GM23338 (cell line): ENCODE measurements around the gene SLC25A42. TPM values are rescaled to one million over a fixed set of nuclear protein-coding genes. Genes with fewer than 3 reads are reported as not detected.

Experiments
- ATAC-seq: fragments of 200-7000 bp; cut with Tn5 transposase; 3 replicates; pipeline ENCODE4 v1.9.1; 2020
- DNase-seq: peaks from one replicate; pipeline ENCODE4 v3.0.0-alpha.2; 2015; ENCODE audit warnings: low spot score
- H2AFZ ChIP-seq: fragments of 200-600 bp; sonication (generic); 2 replicates; pipeline ENCODE4 v1.8.0; 2016; ENCODE audit warnings: antibody characterized with exemption, mild to moderate bottlenecking, moderate library complexity
- H3F3A ChIP-seq: fragments of 200-600 bp; sonication (generic); replicated peaks from 2 replicates; pipeline ENCODE4 v1.8.0; 2017; ENCODE audit warnings: antibody characterized with exemption, mixed run types, low read depth
- H3K27ac ChIP-seq: fragments of 200-600 bp; sonication (generic); 2 replicates; pipeline ENCODE4 v1.6.1; 2016; ENCODE audit warnings: low read depth
- H3K27me3 ChIP-seq: fragments of 200-600 bp; sonication (generic); 2 replicates; pipeline ENCODE4 v1.8.0; 2016; ENCODE audit warnings: mild to moderate bottlenecking, mixed run types, moderate library complexity; ENCODE audit not compliant: insufficient read depth
- H3K36me3 ChIP-seq: fragments of 200-600 bp; sonication (generic); 2 replicates; pipeline ENCODE4 v1.8.0; 2016; ENCODE audit warnings: mild to moderate bottlenecking; ENCODE audit not compliant: insufficient read depth
- H3K4me1 ChIP-seq: fragments of 200-600 bp; sonication (generic); 2 replicates; pipeline ENCODE4 v1.8.0; 2016; ENCODE audit warnings: mild to moderate bottlenecking, moderate library complexity; ENCODE audit not compliant: insufficient read depth
- H3K4me2 ChIP-seq: fragments of 200-600 bp; sonication (generic); 2 replicates; pipeline ENCODE4 v1.7.1; 2017; ENCODE audit warnings: mixed run types
- H3K4me3 ChIP-seq: fragments of 200-600 bp; sonication (generic); 2 replicates; pipeline ENCODE4 v1.6.1; 2016; ENCODE audit warnings: mixed run types
- H3K79me2 ChIP-seq: fragments of 200-600 bp; sonication (generic); replicated peaks from 2 replicates; pipeline ENCODE4 v1.8.0; 2017; ENCODE audit warnings: mild to moderate bottlenecking; ENCODE audit not compliant: insufficient read depth
- H3K9me2 ChIP-seq: fragments of 200-600 bp; sonication (generic); 2 replicates; pipeline ENCODE4 v1.8.0; 2017; ENCODE audit not compliant: insufficient read depth
- H4K20me1 ChIP-seq: fragments of 200-600 bp; sonication (generic); replicated peaks from 2 replicates; pipeline ENCODE4 v1.8.0; 2017; ENCODE audit warnings: mild to moderate bottlenecking; ENCODE audit not compliant: insufficient read depth
- H3K27ac Mint-ChIP-seq: 2 replicates; pipeline ENCODE4 v1.8.0; 2020; ENCODE audit warnings: inconsistent platforms, mild to moderate bottlenecking, moderate library complexity, mixed read lengths
- H3K27me3 Mint-ChIP-seq: 3 replicates; pipeline ENCODE4 v1.8.0; 2022; ENCODE audit warnings: low read depth, mild to moderate bottlenecking, moderate library complexity, mixed read lengths, inconsistent platforms; ENCODE audit not compliant: insufficient read depth, poor library complexity
- H3K36me3 Mint-ChIP-seq: 3 replicates; pipeline ENCODE4 v1.8.0; 2021; ENCODE audit warnings: low read depth, mild to moderate bottlenecking, inconsistent platforms, moderate library complexity, mixed read lengths
- H3K4me1 Mint-ChIP-seq: 3 replicates; pipeline ENCODE4 v1.8.0; 2020; ENCODE audit warnings: mild to moderate bottlenecking, inconsistent platforms, mixed read lengths
- H3K4me3 Mint-ChIP-seq: 3 replicates; pipeline ENCODE4 v1.8.0; 2021; ENCODE audit warnings: moderate library complexity, mild to moderate bottlenecking, inconsistent platforms, mixed read lengths
- H3K9me3 Mint-ChIP-seq: 3 replicates; pipeline ENCODE4 v1.8.0; 2020; ENCODE audit warnings: moderate library complexity, mild to moderate bottlenecking, inconsistent platforms, mixed read lengths
- CREB1 ChIP-seq: fragments of 250-450 bp; sonication (Bioruptor Pico); IDR thresholded peaks from 2 replicates; pipeline ENCODE4 v1.5.0; 2020; ENCODE audit warnings: low read depth, mild to moderate bottlenecking, moderate library complexity
- CTCF ChIP-seq, 2 experiments: fragments of 200-600 bp in 1 of 2; sonication (generic) in 1 of 2; conservative IDR thresholded peaks; 2 replicates each; pipeline versions ENCODE4 v1.5.1 to v1.6.1; 2016 to 2017; ENCODE audit warnings: antibody characterized with exemption in 2 of 2, low read depth in 2 of 2, mild to moderate bottlenecking in 2 of 2, moderate library complexity in 1 of 2
- JUNB ChIP-seq: IDR thresholded peaks from one replicate; pipeline ENCODE4 v1.6.1; 2016; ENCODE audit warnings: antibody characterized with exemption; ENCODE audit not compliant: unreplicated experiment
- POLR2AphosphoS5 ChIP-seq: IDR thresholded peaks from 2 replicates; pipeline ENCODE4 v1.6.1; 2016; ENCODE audit warnings: antibody characterized with exemption, low read depth
- REST ChIP-seq: IDR thresholded peaks from one replicate; pipeline ENCODE4 v1.6.1; 2018; ENCODE audit warnings: antibody characterized with exemption; ENCODE audit not compliant: unreplicated experiment
- ZNF331 ChIP-seq: fragments of 250-450 bp; sonication (Bioruptor Pico); IDR thresholded peaks from 2 replicates; pipeline ENCODE4 v1.5.0; 2020; ENCODE audit warnings: low read depth, mild to moderate bottlenecking, moderate library complexity
- ZNF462 ChIP-seq: fragments of 250-450 bp; sonication (Bioruptor Pico); IDR thresholded peaks from 2 replicates; pipeline ENCODE4 v1.5.0; 2020; ENCODE audit warnings: mild to moderate bottlenecking, moderate library complexity
- polyA plus RNA-seq: library from polyadenylated mRNA; unstranded; fragments of >200 nt; fragmentation: Nextera tagmentation; extraction: Ambion mirVana; gene quantifications from 2 replicates; pipeline ENCODE4 v1.2.1, GENCODE V29; 2016
- total RNA-seq: library from RNA; depleted of rRNA; stranded (reverse); fragments of >200 nt; shearing (Covaris generic); gene quantifications from 2 replicates; pipeline ENCODE4 v1.2.3, GENCODE V29; 2014

The SLC25A42 gene
- total and polyA plus RNA-seq, 2 experiments from 2014 or later, result 7.3 to 7.6 TPM

GRCh38 chr19:19098703-19099632 is 35.2 kb downstream of the SLC25A42 start:
- Mint-ChIP-seq H3K9me3 (no peaks in the 10 kb centered on the region), H3K4me3 (no peak overlapping the region), H3K36me3 (peaks cover 3% of the 10 kb centered on the region; the same call in 1 of the 3 replicates), H3K27ac (no peak overlapping the region), H3K4me1 (no peaks in the 10 kb centered on the region), H3K27me3 (peaks cover 10% of the 10 kb centered on the region)
- no peaks in the 10 kb centered on the region for H3K36me3 ChIP-seq
- H3K4me1 ChIP-seq, result no peaks in the 10 kb centered on the region
- no peaks in the 10 kb centered on the region for H3K9me2 ChIP-seq
- H3K27me3 ChIP-seq, result no peaks in the 10 kb centered on the region
- H3K27ac ChIP-seq, result no peak overlapping the region
- H3K79me2 ChIP-seq, result no peaks in the 10 kb centered on the region
- H3F3A ChIP-seq, result 0 out of 2 replicates have a peak, but pooled peaks cover 4% of the 10 kb centered on the region
- H3K4me3 ChIP-seq, result no peak overlapping the region
- no peak for TF ChIP-seq CTCF (conservative IDR thresholded peaks at IDR 0.05; ENCODE audit: low read depth in 2 of 2)
- TF ChIP-seq POLR2AphosphoS5, result no peak
- ATAC-seq (no peak), DNase-seq (no peak)
- no peak overlapping the region for H2AFZ ChIP-seq
- no peak overlapping the region for H3K4me2 ChIP-seq
- no peaks in the 10 kb centered on the region; the same call in 1 of the 2 replicates for H4K20me1 ChIP-seq

- Histone ChIP-seq H2AFZ (no peak overlapping the region), H3K27ac (no peak overlapping the region), H3K36me3 (no peaks in the 10 kb centered on the region), H3K4me2 (no peak overlapping the region), H3K9me2 (no peaks in the 10 kb centered on the region), H3K27me3 (no peaks in the 10 kb centered on the region), H3F3A (0 out of 2 replicates have a peak, but pooled peaks cover 5% of the 10 kb centered on the region), H3K4me1 (peaks cover 11% of the 10 kb centered on the region), H3K79me2 (no peaks in the 10 kb centered on the region), H4K20me1 (no peaks in the 10 kb centered on the region; the same call in 1 of the 2 replicates), H3K4me3 (no peak overlapping the region)
- peaks cover 10% of the 10 kb centered on the region for H3K27me3 Mint-ChIP-seq
- no peaks in the 10 kb centered on the region for H3K9me3 Mint-ChIP-seq
- H3K4me1 Mint-ChIP-seq, result peaks cover 15% of the 10 kb centered on the region
- no peak overlapping the region for H3K27ac Mint-ChIP-seq
- H3K36me3 Mint-ChIP-seq, result peaks cover 3% of the 10 kb centered on the region; the same call in 1 of the 3 replicates
- H3K4me3 Mint-ChIP-seq, result no peak overlapping the region
- DNase-seq, result no peak
- ATAC-seq, result no peak
- TF ChIP-seq ZNF331 (no peak), ZNF462 (CRISPR knock-in tag) (no peak), JUNB (no peak), REST (no peak), POLR2AphosphoS5 (no peak), CREB1 (CRISPR knock-in tag) (no peak)
These were observed 37.7 kb downstream of the SLC25A42 start for GRCh38 chr19:19101540-19101939.
